Parathyroid adenoma (tissue), 2 donors: ENCODE results near the gene ATP10D.

Experiments used
- H2AFZ ChIP-seq: fragments of 300-600 bp; sonication (generic); one replicate; pipeline ENCODE4 v1.7.0; 2017; ENCODE audit warnings: antibody characterized with exemption, mild to moderate bottlenecking
- H3K27ac ChIP-seq: fragments of 300-600 bp; sonication (generic); one replicate; pipeline ENCODE4 v1.7.0; 2017
- H3K27me3 ChIP-seq: fragments of 300-600 bp; sonication (generic); one replicate; pipeline ENCODE4 v1.7.0; 2017; ENCODE audit warnings: low read length; ENCODE audit not compliant: control insufficient read depth, insufficient read depth
- H3K36me3 ChIP-seq: fragments of 300-600 bp; sonication (generic); one replicate; pipeline ENCODE4 v1.7.0; 2017; ENCODE audit warnings: low read length; ENCODE audit not compliant: control insufficient read depth, insufficient read depth
- H3K4me1 ChIP-seq: fragments of 300-600 bp; sonication (generic); one replicate; pipeline ENCODE4 v1.7.0; 2017; ENCODE audit warnings: control low read depth
- H3K4me2 ChIP-seq: fragments of 300-600 bp; sonication (generic); one replicate; pipeline ENCODE4 v1.7.0; 2017; ENCODE audit warnings: low read length
- H3K4me3 ChIP-seq: fragments of 300-600 bp; sonication (generic); one replicate; pipeline ENCODE4 v1.7.0; 2017; ENCODE audit warnings: low read depth, low read length
- H3K79me2 ChIP-seq: fragments of 300-600 bp; sonication (generic); one replicate; pipeline ENCODE4 v1.7.0; 2017; ENCODE audit warnings: control low read depth
- H3K9ac ChIP-seq: fragments of 300-600 bp; sonication (generic); one replicate; pipeline ENCODE4 v1.7.0; 2017; ENCODE audit warnings: mild to moderate bottlenecking
- H3K9me3 ChIP-seq: fragments of 300-600 bp; sonication (generic); one replicate; pipeline ENCODE4 v1.7.0; 2017; ENCODE audit warnings: low read length; ENCODE audit not compliant: control insufficient read depth
- CTCF ChIP-seq: fragments of 300-600 bp; sonication (generic); IDR thresholded peaks from one replicate; pipeline ENCODE4 v1.7.0; 2017; ENCODE audit warnings: antibody characterized with exemption, mild to moderate bottlenecking
- donor health status: primary hyperparathyroidism.

Gene ATP10D

GRCh38 chr4:47475411-47475810 lies 9.7 kb upstream of the ATP10D start:
- H3K79me2 ChIP-seq, result no peaks in the 10 kb centered on the region
- H3K9me3 ChIP-seq, result no peaks in the 10 kb centered on the region
- H3K4me1 ChIP-seq, result no peaks in the 10 kb centered on the region
- no peak overlapping the region for H3K4me3 ChIP-seq
- no peak overlapping the region for H2AFZ ChIP-seq
- no peaks in the 10 kb centered on the region for H3K36me3 ChIP-seq
- no peak overlapping the region for H3K27ac ChIP-seq
- H3K9ac ChIP-seq, result no peak overlapping the region
- H3K4me2 ChIP-seq, result no peak overlapping the region
- no peak for TF ChIP-seq CTCF
- H3K27me3 ChIP-seq, result no peaks in the 10 kb centered on the region

GRCh38 chr4:47478804-47479203 lies 6.3 kb upstream of the ATP10D start:
- Histone ChIP-seq H3K27ac (no peak overlapping the region), H3K79me2 (no peaks in the 10 kb centered on the region), H3K27me3 (no peaks in the 10 kb centered on the region), H3K4me3 (no peak overlapping the region), H3K4me2 (no peak overlapping the region), H2AFZ (no peak overlapping the region), H3K9me3 (no peaks in the 10 kb centered on the region), H3K4me1 (no peaks in the 10 kb centered on the region), H3K9ac (no peak overlapping the region), H3K36me3 (no peaks in the 10 kb centered on the region)
- no peak for TF ChIP-seq CTCF

- TF ChIP-seq CTCF, result no peak
- H3K9me3 ChIP-seq, result no peaks in the 10 kb centered on the region
- H3K4me3 ChIP-seq, result no peak overlapping the region
- no peak overlapping the region for H3K9ac ChIP-seq
- no peaks in the 10 kb centered on the region for H3K36me3 ChIP-seq
- no peak overlapping the region for H3K4me2 ChIP-seq
- no peak overlapping the region for H2AFZ ChIP-seq
- no peaks in the 10 kb centered on the region for H3K27me3 ChIP-seq
- no peaks in the 10 kb centered on the region for H3K79me2 ChIP-seq
- H3K27ac ChIP-seq, result no peak overlapping the region
- no peaks in the 10 kb centered on the region for H3K4me1 ChIP-seq
Observed at GRCh38 chr4:47482326-47482725, 2.7 kb upstream of the ATP10D start.

- Histone ChIP-seq H3K79me2 (peaks cover 2% of the 10 kb centered on the region), H3K36me3 (no peaks in the 10 kb centered on the region), H3K4me2 (no peak overlapping the region), H3K27me3 (no peaks in the 10 kb centered on the region), H3K4me1 (no peaks in the 10 kb centered on the region), H3K9ac (no peak overlapping the region), H3K9me3 (no peaks in the 10 kb centered on the region), H3K4me3 (no peak overlapping the region), H2AFZ (peak overlapping the region; percentile 55), H3K27ac (no peak overlapping the region)
- no peak for TF ChIP-seq CTCF
Observed at GRCh38 chr4:47483745-47484144, 1.3 kb upstream of the ATP10D start.

- Histone ChIP-seq H3K9ac (no peak overlapping the region), H3K36me3 (no peaks in the 10 kb centered on the region)
- no peak for TF ChIP-seq CTCF
Observed at GRCh38 chr4:47484168-47484567, 907 bp upstream of the ATP10D start.

More at GRCh38 chr4:47484168-47484567, 907 bp upstream of the ATP10D start:
- no peak overlapping the region for H3K27ac ChIP-seq
- peak overlapping the region; percentile 55 for H2AFZ ChIP-seq
- peaks cover 2% of the 10 kb centered on the region for H3K79me2 ChIP-seq
- no peak overlapping the region for H3K4me2 ChIP-seq
- no peaks in the 10 kb centered on the region for H3K27me3 ChIP-seq
- H3K9me3 ChIP-seq, result no peaks in the 10 kb centered on the region
- H3K4me1 ChIP-seq, result no peaks in the 10 kb centered on the region
- no peak overlapping the region for H3K4me3 ChIP-seq
